Urinary bladder (tissue), 4 donors: ENCODE results near the gene PCNX3. TPM values are rescaled to one million over a fixed set of nuclear protein-coding genes. Genes with fewer than 3 reads are reported as not detected.
A peak's percentile ranks its signal among the peaks of the same experiment; 100 is the strongest.

Experiments used
- DNase-seq: peaks from one replicate; pipeline ENCODE4 v3.0.0-alpha.2; 2015; ENCODE audit errors: extremely low spot score
- H3K27ac ChIP-seq: one replicate; pipeline ENCODE4 v1.5.1; 2013; ENCODE audit warnings: low read depth, mild to moderate bottlenecking, moderate library complexity
- H3K36me3 ChIP-seq: one replicate; pipeline ENCODE4 v1.6.1; 2013; ENCODE audit warnings: mild to moderate bottlenecking, moderate library complexity; ENCODE audit not compliant: insufficient read depth
- H3K4me1 ChIP-seq: one replicate; pipeline ENCODE4 v1.6.1; 2013; ENCODE audit warnings: mild to moderate bottlenecking, moderate library complexity; ENCODE audit not compliant: insufficient read depth
- H3K4me3 ChIP-seq: one replicate; pipeline ENCODE4 v1.5.1; 2013; ENCODE audit warnings: low read depth, low read length
- WGBS: extraction: QIAGEN DNeasy Blood & Tissue Kit; methylation state at CpG from one replicate; pipeline ENCODE4 v1.1.7; 2013; 5-methylcytosine and 5-hydroxymethylcytosine counted together
- polyA plus RNA-seq: library from polyadenylated mRNA; stranded (reverse); fragments of 200-250 nt; gene quantifications from one replicate; pipeline ENCODE4 v1.2.3, GENCODE V29; 2013
- total RNA-seq: library from RNA; depleted of rRNA; stranded (reverse); fragments of >200 nt; gene quantifications from one replicate; pipeline ENCODE4 v1.2.3, GENCODE V29; 2014
- donor health status: healthy with polysubstance abuse.
- donor health status: healthy.

Gene PCNX3
- 8.3 TPM for total RNA-seq
- polyA plus RNA-seq: 25.3 TPM

GRCh38 chr11:65615229-65615949 lies at the start of gene PCNX3:
PCNX3 (plus strand) TSS chr11:65615776; CDS start chr11:65616312, 536 bp downstream.
- H3K36me3 ChIP-seq: peaks cover 7% of the 10 kb centered on the region
- H3K4me3 ChIP-seq: peak within 1 kb of the TSS; percentile 88
- peak; percentile 100 for DNase-seq
- H3K4me1 ChIP-seq: peaks cover 1% of the 10 kb centered on the region
- peak within 1 kb of the TSS; percentile 85 for H3K27ac ChIP-seq
- WGBS: under 1% methylated on average over 55 of the region's 55 CpGs

GRCh38 chr11:65569164-65569972 lies 46.2 kb upstream of the PCNX3 start:
- H3K4me3 ChIP-seq: peak overlapping the region; percentile 78
- H3K27ac ChIP-seq: peak overlapping the region; percentile 92
- no peaks in the 10 kb centered on the region for H3K36me3 ChIP-seq
- no peaks in the 10 kb centered on the region for H3K4me1 ChIP-seq
- WGBS: 8% methylated on average over 28 of the region's 28 CpGs
- no peak for DNase-seq

GRCh38 chr11:65569973-65570918 lies 45.3 kb upstream of the PCNX3 start, which contains the start of gene ZNRD2:
ZNRD2 (plus strand) TSS chr11:65570477; CDS start chr11:65570492, 15 bp downstream.
- under 1% methylated on average over 89 of the region's 89 CpGs for WGBS
- DNase-seq: peak; percentile 93
- Histone ChIP-seq H3K27ac (peak within 1 kb of the TSS; percentile 92), H3K4me1 (no peaks in the 10 kb centered on the region), H3K4me3 (peak within 1 kb of the TSS; percentile 78), H3K36me3 (no peaks in the 10 kb centered on the region)

- Histone ChIP-seq H3K36me3 (no peaks in the 10 kb centered on the region), H3K4me3 (no peak overlapping the region), H3K4me1 (no peaks in the 10 kb centered on the region), H3K27ac (no peak overlapping the region)
- WGBS: 78% methylated on average over 9 of the region's 9 CpGs
- no peak for DNase-seq
These were observed 44.2 kb upstream of the PCNX3 start for GRCh38 chr11:65571420-65571819.

- Histone ChIP-seq H3K36me3 (no peaks in the 10 kb centered on the region), H3K27ac (no peak overlapping the region), H3K4me1 (no peaks in the 10 kb centered on the region), H3K4me3 (peak overlapping the region; percentile 81)
- DNase-seq: no peak
- 5% methylated on average over 11 of the region's 11 CpGs for WGBS
These were observed 43.6 kb upstream of the PCNX3 start for GRCh38 chr11:65571940-65572339.

- peak within 1 kb of the TSS; percentile 84 for H3K27ac ChIP-seq
- H3K36me3 ChIP-seq: no peaks in the 10 kb centered on the region
- peak within 1 kb of the TSS; percentile 81 for H3K4me3 ChIP-seq
- no peaks in the 10 kb centered on the region for H3K4me1 ChIP-seq
- peak; percentile 85 for DNase-seq
- WGBS: under 1% methylated on average over 86 of the region's 86 CpGs
These were observed 43.1 kb upstream of the PCNX3 start, which contains the start of gene FAM89B for GRCh38 chr11:65572356-65573051. FAM89B (plus strand) TSS chr11:65572538; CDS start chr11:65572670, 132 bp downstream.

GRCh38 chr11:65573391-65574079 lies 42.0 kb upstream of the PCNX3 start:
- no peaks in the 10 kb centered on the region for H3K4me1 ChIP-seq

GRCh38 chr11:65574109-65574810 lies 41.3 kb upstream of the PCNX3 start:
- H3K4me1 ChIP-seq: no peaks in the 10 kb centered on the region
- no peak for DNase-seq
- peak overlapping the region; percentile 79 for H3K27ac ChIP-seq
- WGBS: under 1% methylated on average over 67 of the region's 67 CpGs
- H3K4me3 ChIP-seq: peak overlapping the region; percentile 81
- no peaks in the 10 kb centered on the region for H3K36me3 ChIP-seq

More at GRCh38 chr11:65573391-65574079, 42.0 kb upstream of the PCNX3 start:
- Histone ChIP-seq H3K4me3 (peak overlapping the region; percentile 81), H3K27ac (peak overlapping the region; percentile 63), H3K36me3 (no peaks in the 10 kb centered on the region)
- no peak for DNase-seq
- WGBS: 26% methylated on average over 22 of the region's 22 CpGs

GRCh38 chr11:65574811-65575567 lies 40.6 kb upstream of the PCNX3 start:
- DNase-seq: no peak
- Histone ChIP-seq H3K36me3 (no peaks in the 10 kb centered on the region), H3K27ac (peak overlapping the region; percentile 80), H3K4me1 (no peaks in the 10 kb centered on the region), H3K4me3 (peak overlapping the region; percentile 84)
- 19% methylated on average over 28 of the region's 28 CpGs for WGBS

- H3K27ac ChIP-seq: peak within 1 kb of the TSS; percentile 87
- under 1% methylated on average over 69 of the region's 69 CpGs for WGBS
- DNase-seq: no peak
- peak within 1 kb of the TSS; percentile 84 for H3K4me3 ChIP-seq
- no peaks in the 10 kb centered on the region for H3K4me1 ChIP-seq
- H3K36me3 ChIP-seq: no peaks in the 10 kb centered on the region
These were observed 39.9 kb upstream of the PCNX3 start, which contains the start of gene EHBP1L1 for GRCh38 chr11:65575568-65576231. EHBP1L1 (plus strand) TSS chr11:65576053; CDS start chr11:65576303, 250 bp downstream.
